Hepatocyte (in vitro differentiated cells): ENCODE data around the gene RCL1.

ENCODE experiments used
- EZH2phosphoT487 ChIP-seq: fragments of 200-600 bp; sonication (generic); IDR thresholded peaks from one replicate; pipeline ENCODE4 v1.6.1; 2018; ENCODE audit warnings: antibody characterized with exemption, mild to moderate bottlenecking, low read depth, moderate library complexity; ENCODE audit not compliant: unreplicated experiment, severe bottlenecking
- TF ChIP-seq, protein P1 (sequence below): fragments of 200-600 bp; sonication (generic); IDR thresholded peaks from 2 replicates; pipeline ENCODE4 v1.5.1; 2016; ENCODE audit warnings: antibody characterized with exemption, mild to moderate bottlenecking; ENCODE audit not compliant: poor library complexity

DNA sequence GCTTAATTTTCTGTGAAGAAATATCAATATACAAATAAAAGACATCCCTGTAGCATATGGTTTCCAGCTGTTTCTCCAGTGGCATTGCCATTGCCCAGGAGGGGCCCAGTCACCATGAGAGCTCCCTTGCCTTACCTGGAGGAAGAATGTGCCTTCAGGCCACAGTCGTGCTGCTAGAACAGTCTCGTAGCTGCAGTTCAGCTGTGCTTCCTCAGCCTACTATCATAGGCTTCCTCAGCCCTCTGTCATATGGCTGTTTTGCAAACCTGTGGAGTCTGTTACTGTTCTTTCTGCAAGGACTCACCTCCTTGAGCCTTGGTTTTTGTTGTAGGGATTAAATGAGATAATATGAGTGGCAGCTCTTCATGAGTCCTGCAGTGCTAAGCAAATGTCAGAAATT is 67.6 kb downstream of the RCL1 start:
- TF ChIP-seq, protein P1, sequence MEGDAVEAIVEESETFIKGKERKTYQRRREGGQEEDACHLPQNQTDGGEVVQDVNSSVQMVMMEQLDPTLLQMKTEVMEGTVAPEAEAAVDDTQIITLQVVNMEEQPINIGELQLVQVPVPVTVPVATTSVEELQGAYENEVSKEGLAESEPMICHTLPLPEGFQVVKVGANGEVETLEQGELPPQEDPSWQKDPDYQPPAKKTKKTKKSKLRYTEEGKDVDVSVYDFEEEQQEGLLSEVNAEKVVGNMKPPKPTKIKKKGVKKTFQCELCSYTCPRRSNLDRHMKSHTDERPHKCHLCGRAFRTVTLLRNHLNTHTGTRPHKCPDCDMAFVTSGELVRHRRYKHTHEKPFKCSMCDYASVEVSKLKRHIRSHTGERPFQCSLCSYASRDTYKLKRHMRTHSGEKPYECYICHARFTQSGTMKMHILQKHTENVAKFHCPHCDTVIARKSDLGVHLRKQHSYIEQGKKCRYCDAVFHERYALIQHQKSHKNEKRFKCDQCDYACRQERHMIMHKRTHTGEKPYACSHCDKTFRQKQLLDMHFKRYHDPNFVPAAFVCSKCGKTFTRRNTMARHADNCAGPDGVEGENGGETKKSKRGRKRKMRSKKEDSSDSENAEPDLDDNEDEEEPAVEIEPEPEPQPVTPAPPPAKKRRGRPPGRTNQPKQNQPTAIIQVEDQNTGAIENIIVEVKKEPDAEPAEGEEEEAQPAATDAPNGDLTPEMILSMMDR = no peak
- no peak for TF ChIP-seq EZH2phosphoT487
